WTC11 (cell line): ENCODE measurements around the gene ZNF10. TPM values are rescaled to one million over a fixed set of nuclear protein-coding genes. Genes with fewer than 3 reads are reported as not detected.

Experiments
- ATAC-seq: fragments of 200-7000 bp; cut with Tn5 transposase; 2 replicates; pipeline ENCODE4 v1.10.0; 2021; ENCODE audit warnings: mild to moderate bottlenecking, moderate library complexity
- CTCF ChIA-PET: fragments of 300-600 bp; sonication (Branson Sonifier 250); formaldehyde crosslinking; loops from one replicate; lab custom pipeline; 2021; ENCODE audit warnings: antibody characterized with exemption; lab: Charles Lee
- POLR2A ChIA-PET: fragments of 350-600 bp; sonication (Branson Sonifier 250); formaldehyde crosslinking; loops from one replicate; lab custom pipeline; 2021; ENCODE audit warnings: antibody characterized with exemption; lab: Charles Lee
- DNase-seq: peaks from one replicate; pipeline ENCODE4 v3.0.0; 2021; ENCODE audit warnings: low spot score
- H3K27ac Mint-ChIP-seq: 2 replicates; pipeline ENCODE4 v1.8.0; 2021; ENCODE audit warnings: mixed read lengths
- H3K27me3 Mint-ChIP-seq: 2 replicates; pipeline ENCODE4 v1.8.0; 2021; ENCODE audit warnings: low read depth, mild to moderate bottlenecking, moderate library complexity, mixed read lengths
- H3K36me3 Mint-ChIP-seq: 2 replicates; pipeline ENCODE4 v1.8.0; 2021; ENCODE audit warnings: mixed read lengths
- H3K4me1 Mint-ChIP-seq: 2 replicates; pipeline ENCODE4 v1.8.0; 2022; ENCODE audit warnings: mixed read lengths
- H3K4me3 Mint-ChIP-seq: 2 replicates; pipeline ENCODE4 v1.8.0; 2021; ENCODE audit warnings: mild to moderate bottlenecking, moderate library complexity, mixed read lengths
- H3K9me3 Mint-ChIP-seq: 2 replicates; pipeline ENCODE4 v1.8.0; 2021; ENCODE audit warnings: mixed read lengths
- FOXJ3 ChIP-seq: sonication (generic); formaldehyde crosslinking; IDR thresholded peaks from 2 replicates; pipeline ENCODE4 v1.9.0; 2021; ENCODE audit warnings: missing genetic modification reagents, mild to moderate bottlenecking, borderline replicate concordance
- GABPB1 ChIP-seq: sonication (generic); formaldehyde crosslinking; IDR thresholded peaks from 2 replicates; pipeline ENCODE4 v1.8.1; 2023; ENCODE audit warnings: mild to moderate bottlenecking, missing genetic modification reagents
- NFE2L1 ChIP-seq: sonication (generic); formaldehyde crosslinking; IDR thresholded peaks from 2 replicates; pipeline ENCODE4 v1.8.1; 2023; ENCODE audit warnings: missing genetic modification reagents
- NR3C1 ChIP-seq: sonication (generic); formaldehyde crosslinking; conservative IDR thresholded peaks from 2 replicates; pipeline ENCODE4 v1.8.1; 2023; ENCODE audit warnings: low read depth, mild to moderate bottlenecking, missing genetic modification reagents
- OVOL2 ChIP-seq: fragments of 250-450 bp; sonication (Bioruptor Pico); IDR thresholded peaks from 2 replicates; pipeline ENCODE4 v1.9.0; 2021; ENCODE audit warnings: mild to moderate bottlenecking, borderline replicate concordance
- SMAD3 ChIP-seq: sonication (generic); formaldehyde crosslinking; IDR thresholded peaks from 2 replicates; pipeline ENCODE4 v1.8.0; 2022; ENCODE audit warnings: missing genetic modification reagents, mild to moderate bottlenecking, borderline replicate concordance
- SOX15 ChIP-seq: fragments of 250-450 bp; sonication (Bioruptor Pico); IDR thresholded peaks from 2 replicates; pipeline ENCODE4 v1.9.0; 2021; ENCODE audit warnings: mild to moderate bottlenecking
- ZNF232 ChIP-seq: sonication (generic); formaldehyde crosslinking; IDR thresholded peaks from 2 replicates; pipeline ENCODE4 v1.8.0; 2022; ENCODE audit warnings: mild to moderate bottlenecking, missing genetic modification reagents
- ZNF423 ChIP-seq: fragments of 250-450 bp; sonication (Bioruptor Pico); IDR thresholded peaks from 2 replicates; pipeline ENCODE4 v2.1.2; 2022; ENCODE audit warnings: mild to moderate bottlenecking, moderate library complexity
- total RNA-seq: library from RNA; stranded (reverse); gene quantifications from 3 replicates; pipeline ENCODE4 v1.2.3, GENCODE V29; 2021
- TF ChIP-seq, protein P1 (sequence below): sonication (generic); formaldehyde crosslinking; IDR thresholded peaks from 2 replicates; pipeline ENCODE4 v1.8.0; 2022; ENCODE audit warnings: missing genetic modification reagents
- TF ChIP-seq, protein P2 (sequence below): sonication (generic); formaldehyde crosslinking; IDR thresholded peaks from 2 replicates; pipeline ENCODE4 v1.8.1; 2023; ENCODE audit warnings: mild to moderate bottlenecking, missing genetic modification reagents
- TF ChIP-seq, protein P3 (sequence below): sonication (generic); formaldehyde crosslinking; IDR thresholded peaks from 2 replicates; pipeline ENCODE4 v1.8.0; 2023; ENCODE audit warnings: missing genetic modification reagents, mild to moderate bottlenecking, borderline replicate concordance
- TF ChIP-seq, protein P4 (sequence below): sonication (generic); formaldehyde crosslinking; conservative IDR thresholded peaks from 2 replicates; pipeline ENCODE4 v1.8.1; 2022; ENCODE audit warnings: mild to moderate bottlenecking, missing genetic modification reagents
- TF ChIP-seq, protein P5 (sequence below): fragments of 250-450 bp; sonication (Bioruptor Pico); IDR thresholded peaks from 2 replicates; pipeline ENCODE4 v2.1.2; 2022; ENCODE audit warnings: mild to moderate bottlenecking, moderate library complexity
- TF ChIP-seq, protein P6 (sequence below): sonication (generic); formaldehyde crosslinking; IDR thresholded peaks from 2 replicates; pipeline ENCODE4 v1.8.1; 2023; ENCODE audit warnings: mild to moderate bottlenecking, missing genetic modification reagents, borderline replicate concordance

The ZNF10 gene
- total RNA-seq, 1 experiment from 2014 or later: 10.5 TPM

DNA sequence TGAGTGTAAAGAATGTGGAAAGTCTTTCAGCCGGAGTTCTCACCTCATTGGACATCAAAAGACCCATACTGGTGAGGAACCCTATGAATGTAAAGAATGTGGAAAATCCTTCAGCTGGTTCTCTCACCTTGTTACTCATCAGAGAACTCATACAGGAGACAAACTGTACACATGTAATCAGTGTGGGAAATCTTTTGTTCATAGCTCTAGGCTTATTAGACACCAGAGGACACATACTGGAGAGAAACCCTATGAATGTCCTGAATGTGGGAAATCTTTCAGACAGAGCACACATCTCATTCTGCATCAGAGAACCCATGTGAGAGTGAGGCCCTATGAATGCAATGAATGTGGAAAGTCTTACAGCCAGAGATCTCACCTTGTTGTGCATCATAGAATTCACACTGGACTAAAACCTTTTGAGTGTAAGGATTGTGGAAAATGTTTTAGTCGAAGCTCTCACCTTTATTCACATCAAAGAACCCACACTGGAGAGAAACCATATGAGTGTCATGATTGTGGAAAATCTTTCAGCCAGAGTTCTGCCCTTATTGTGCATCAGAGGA lies 25.8 kb downstream of the ZNF10 start (continued):
- TF ChIP-seq SMAD3 (CRISPR knock-in tag) (no peak), ZNF232 (CRISPR knock-in tag) (no peak), GABPB1 (no peak)
- TF ChIP-seq, protein P1, sequence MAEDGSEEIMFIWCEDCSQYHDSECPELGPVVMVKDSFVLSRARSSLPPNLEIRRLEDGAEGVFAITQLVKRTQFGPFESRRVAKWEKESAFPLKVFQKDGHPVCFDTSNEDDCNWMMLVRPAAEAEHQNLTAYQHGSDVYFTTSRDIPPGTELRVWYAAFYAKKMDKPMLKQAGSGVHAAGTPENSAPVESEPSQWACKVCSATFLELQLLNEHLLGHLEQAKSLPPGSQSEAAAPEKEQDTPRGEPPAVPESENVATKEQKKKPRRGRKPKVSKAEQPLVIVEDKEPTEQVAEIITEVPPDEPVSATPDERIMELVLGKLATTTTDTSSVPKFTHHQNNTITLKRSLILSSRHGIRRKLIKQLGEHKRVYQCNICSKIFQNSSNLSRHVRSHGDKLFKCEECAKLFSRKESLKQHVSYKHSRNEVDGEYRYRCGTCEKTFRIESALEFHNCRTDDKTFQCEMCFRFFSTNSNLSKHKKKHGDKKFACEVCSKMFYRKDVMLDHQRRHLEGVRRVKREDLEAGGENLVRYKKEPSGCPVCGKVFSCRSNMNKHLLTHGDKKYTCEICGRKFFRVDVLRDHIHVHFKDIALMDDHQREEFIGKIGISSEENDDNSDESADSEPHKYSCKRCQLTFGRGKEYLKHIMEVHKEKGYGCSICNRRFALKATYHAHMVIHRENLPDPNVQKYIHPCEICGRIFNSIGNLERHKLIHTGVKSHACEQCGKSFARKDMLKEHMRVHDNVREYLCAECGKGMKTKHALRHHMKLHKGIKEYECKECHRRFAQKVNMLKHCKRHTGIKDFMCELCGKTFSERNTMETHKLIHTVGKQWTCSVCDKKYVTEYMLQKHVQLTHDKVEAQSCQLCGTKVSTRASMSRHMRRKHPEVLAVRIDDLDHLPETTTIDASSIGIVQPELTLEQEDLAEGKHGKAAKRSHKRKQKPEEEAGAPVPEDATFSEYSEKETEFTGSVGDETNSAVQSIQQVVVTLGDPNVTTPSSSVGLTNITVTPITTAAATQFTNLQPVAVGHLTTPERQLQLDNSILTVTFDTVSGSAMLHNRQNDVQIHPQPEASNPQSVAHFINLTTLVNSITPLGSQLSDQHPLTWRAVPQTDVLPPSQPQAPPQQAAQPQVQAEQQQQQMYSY (CRISPR knock-in tag): no peak
- TF ChIP-seq, protein P2, sequence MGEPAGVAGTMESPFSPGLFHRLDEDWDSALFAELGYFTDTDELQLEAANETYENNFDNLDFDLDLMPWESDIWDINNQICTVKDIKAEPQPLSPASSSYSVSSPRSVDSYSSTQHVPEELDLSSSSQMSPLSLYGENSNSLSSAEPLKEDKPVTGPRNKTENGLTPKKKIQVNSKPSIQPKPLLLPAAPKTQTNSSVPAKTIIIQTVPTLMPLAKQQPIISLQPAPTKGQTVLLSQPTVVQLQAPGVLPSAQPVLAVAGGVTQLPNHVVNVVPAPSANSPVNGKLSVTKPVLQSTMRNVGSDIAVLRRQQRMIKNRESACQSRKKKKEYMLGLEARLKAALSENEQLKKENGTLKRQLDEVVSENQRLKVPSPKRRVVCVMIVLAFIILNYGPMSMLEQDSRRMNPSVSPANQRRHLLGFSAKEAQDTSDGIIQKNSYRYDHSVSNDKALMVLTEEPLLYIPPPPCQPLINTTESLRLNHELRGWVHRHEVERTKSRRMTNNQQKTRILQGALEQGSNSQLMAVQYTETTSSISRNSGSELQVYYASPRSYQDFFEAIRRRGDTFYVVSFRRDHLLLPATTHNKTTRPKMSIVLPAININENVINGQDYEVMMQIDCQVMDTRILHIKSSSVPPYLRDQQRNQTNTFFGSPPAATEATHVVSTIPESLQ: no peak
- TF ChIP-seq, protein P3, sequence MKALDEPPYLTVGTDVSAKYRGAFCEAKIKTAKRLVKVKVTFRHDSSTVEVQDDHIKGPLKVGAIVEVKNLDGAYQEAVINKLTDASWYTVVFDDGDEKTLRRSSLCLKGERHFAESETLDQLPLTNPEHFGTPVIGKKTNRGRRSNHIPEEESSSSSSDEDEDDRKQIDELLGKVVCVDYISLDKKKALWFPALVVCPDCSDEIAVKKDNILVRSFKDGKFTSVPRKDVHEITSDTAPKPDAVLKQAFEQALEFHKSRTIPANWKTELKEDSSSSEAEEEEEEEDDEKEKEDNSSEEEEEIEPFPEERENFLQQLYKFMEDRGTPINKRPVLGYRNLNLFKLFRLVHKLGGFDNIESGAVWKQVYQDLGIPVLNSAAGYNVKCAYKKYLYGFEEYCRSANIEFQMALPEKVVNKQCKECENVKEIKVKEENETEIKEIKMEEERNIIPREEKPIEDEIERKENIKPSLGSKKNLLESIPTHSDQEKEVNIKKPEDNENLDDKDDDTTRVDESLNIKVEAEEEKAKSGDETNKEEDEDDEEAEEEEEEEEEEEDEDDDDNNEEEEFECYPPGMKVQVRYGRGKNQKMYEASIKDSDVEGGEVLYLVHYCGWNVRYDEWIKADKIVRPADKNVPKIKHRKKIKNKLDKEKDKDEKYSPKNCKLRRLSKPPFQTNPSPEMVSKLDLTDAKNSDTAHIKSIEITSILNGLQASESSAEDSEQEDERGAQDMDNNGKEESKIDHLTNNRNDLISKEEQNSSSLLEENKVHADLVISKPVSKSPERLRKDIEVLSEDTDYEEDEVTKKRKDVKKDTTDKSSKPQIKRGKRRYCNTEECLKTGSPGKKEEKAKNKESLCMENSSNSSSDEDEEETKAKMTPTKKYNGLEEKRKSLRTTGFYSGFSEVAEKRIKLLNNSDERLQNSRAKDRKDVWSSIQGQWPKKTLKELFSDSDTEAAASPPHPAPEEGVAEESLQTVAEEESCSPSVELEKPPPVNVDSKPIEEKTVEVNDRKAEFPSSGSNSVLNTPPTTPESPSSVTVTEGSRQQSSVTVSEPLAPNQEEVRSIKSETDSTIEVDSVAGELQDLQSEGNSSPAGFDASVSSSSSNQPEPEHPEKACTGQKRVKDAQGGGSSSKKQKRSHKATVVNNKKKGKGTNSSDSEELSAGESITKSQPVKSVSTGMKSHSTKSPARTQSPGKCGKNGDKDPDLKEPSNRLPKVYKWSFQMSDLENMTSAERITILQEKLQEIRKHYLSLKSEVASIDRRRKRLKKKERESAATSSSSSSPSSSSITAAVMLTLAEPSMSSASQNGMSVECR (CRISPR knock-in tag): no peak
- TF ChIP-seq, protein P4, sequence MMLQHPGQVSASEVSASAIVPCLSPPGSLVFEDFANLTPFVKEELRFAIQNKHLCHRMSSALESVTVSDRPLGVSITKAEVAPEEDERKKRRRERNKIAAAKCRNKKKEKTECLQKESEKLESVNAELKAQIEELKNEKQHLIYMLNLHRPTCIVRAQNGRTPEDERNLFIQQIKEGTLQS (CRISPR knock-in tag): no peak
- TF ChIP-seq, all 79 proteins: peak for 0

DNA sequence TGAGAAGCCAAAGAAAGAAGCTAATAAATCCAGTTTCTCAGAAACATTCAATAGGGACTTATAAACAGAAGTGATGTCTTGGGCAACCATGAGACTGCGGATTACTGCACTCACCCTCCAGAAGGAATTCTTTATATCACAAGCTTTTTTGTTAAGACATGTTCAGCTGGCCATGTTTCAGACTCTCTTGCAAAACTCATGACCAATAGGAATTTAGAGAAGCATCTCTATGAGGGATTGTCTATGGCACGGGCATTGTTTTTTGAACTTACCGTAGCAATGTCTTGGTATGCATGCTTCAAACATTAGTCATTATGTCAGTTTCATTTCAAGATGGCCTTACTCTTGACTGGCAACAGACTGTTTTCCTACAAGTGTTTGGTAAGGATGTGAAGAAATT lies 35.3 kb downstream of the ZNF10 start:
- DNase-seq (no peak), ATAC-seq (no peak)
- Mint-ChIP-seq H3K27me3 (peaks cover 10% of the 10 kb centered on the region; the same call in 1 of the 2 replicates), H3K4me3 (no peak overlapping the region), H3K36me3 (peaks cover 47% of the 10 kb centered on the region), H3K4me1 (no peaks in the 10 kb centered on the region), H3K9me3 (peaks cover 79% of the 10 kb centered on the region), H3K27ac (no peak overlapping the region)
- CTCF ChIA-PET: no interaction called here
- POLR2A ChIA-PET: no interaction called here
- TF ChIP-seq OVOL2 (CRISPR knock-in tag) (no peak), FOXJ3 (CRISPR knock-in tag) (no peak), NFE2L1 (CRISPR knock-in tag) (no peak), ZNF423 (CRISPR knock-in tag) (no peak), SOX15 (CRISPR knock-in tag) (no peak), NR3C1 (CRISPR knock-in tag) (no peak)
- TF ChIP-seq, protein P5, sequence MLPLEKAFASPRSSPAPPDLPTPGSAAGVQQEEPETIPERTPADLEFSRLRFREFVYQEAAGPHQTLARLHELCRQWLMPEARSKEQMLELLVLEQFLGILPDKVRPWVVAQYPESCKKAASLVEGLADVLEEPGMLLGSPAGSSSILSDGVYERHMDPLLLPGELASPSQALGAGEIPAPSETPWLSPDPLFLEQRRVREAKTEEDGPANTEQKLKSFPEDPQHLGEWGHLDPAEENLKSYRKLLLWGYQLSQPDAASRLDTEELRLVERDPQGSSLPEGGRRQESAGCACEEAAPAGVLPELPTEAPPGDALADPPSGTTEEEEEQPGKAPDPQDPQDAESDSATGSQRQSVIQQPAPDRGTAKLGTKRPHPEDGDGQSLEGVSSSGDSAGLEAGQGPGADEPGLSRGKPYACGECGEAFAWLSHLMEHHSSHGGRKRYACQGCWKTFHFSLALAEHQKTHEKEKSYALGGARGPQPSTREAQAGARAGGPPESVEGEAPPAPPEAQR (CRISPR knock-in tag): no peak
- TF ChIP-seq, protein P3 (CRISPR knock-in tag): no peak
- TF ChIP-seq, protein P6, sequence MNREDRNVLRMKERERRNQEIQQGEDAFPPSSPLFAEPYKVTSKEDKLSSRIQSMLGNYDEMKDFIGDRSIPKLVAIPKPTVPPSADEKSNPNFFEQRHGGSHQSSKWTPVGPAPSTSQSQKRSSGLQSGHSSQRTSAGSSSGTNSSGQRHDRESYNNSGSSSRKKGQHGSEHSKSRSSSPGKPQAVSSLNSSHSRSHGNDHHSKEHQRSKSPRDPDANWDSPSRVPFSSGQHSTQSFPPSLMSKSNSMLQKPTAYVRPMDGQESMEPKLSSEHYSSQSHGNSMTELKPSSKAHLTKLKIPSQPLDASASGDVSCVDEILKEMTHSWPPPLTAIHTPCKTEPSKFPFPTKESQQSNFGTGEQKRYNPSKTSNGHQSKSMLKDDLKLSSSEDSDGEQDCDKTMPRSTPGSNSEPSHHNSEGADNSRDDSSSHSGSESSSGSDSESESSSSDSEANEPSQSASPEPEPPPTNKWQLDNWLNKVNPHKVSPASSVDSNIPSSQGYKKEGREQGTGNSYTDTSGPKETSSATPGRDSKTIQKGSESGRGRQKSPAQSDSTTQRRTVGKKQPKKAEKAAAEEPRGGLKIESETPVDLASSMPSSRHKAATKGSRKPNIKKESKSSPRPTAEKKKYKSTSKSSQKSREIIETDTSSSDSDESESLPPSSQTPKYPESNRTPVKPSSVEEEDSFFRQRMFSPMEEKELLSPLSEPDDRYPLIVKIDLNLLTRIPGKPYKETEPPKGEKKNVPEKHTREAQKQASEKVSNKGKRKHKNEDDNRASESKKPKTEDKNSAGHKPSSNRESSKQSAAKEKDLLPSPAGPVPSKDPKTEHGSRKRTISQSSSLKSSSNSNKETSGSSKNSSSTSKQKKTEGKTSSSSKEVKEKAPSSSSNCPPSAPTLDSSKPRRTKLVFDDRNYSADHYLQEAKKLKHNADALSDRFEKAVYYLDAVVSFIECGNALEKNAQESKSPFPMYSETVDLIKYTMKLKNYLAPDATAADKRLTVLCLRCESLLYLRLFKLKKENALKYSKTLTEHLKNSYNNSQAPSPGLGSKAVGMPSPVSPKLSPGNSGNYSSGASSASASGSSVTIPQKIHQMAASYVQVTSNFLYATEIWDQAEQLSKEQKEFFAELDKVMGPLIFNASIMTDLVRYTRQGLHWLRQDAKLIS (CRISPR knock-in tag): no peak
